Left ventricle myocardium superior (tissue), 1 donor: ENCODE data around the gene CHML. TPM values are rescaled to one million over a fixed set of nuclear protein-coding genes. Genes with fewer than 3 reads are reported as not detected.
A peak's percentile ranks its signal among the peaks of the same experiment; 100 is the strongest.

ENCODE experiments used
- ATAC-seq: fragments of 200-7000 bp; cut with Tn5 transposase; one replicate; pipeline ENCODE4 v1.9.1; 2020; ENCODE audit warnings: mild to moderate bottlenecking, moderate library complexity
- DNase-seq: peaks from one replicate; pipeline ENCODE4 v3.0.0-alpha.2; 2020
- intact Hi-C: fragments of 100-400 bp; cut with micrococcal nuclease; formaldehyde crosslinking; loops from one replicate; pipeline ENCODE4 v1.11.0; 2022
- total RNA-seq: library from RNA; stranded (reverse); fragmentation: NEBNext Ultra II Directional; extraction: Animal tissue kit (Norgen Biotek cat#: 25700); gene quantifications from one replicate; pipeline ENCODE4 v1.2.1, GENCODE V29; 2021
- donor health status: DM: no; HTN: yes; CAD: no; lungs with severe emphysema.

Gene CHML
- total RNA-seq, 1 donor from 2014 or later, result 6.0 TPM

- ATAC-seq (no peak), DNase-seq (no peak)
- intact Hi-C loops, result no loop called here
These were observed 8.0 kb upstream of the CHML start for GRCh38 chr1:241648159-241648558.

- no peak for DNase-seq
- no peak for ATAC-seq
- intact Hi-C loops, result no loop called here
These were observed 7.5 kb upstream of the CHML start for GRCh38 chr1:241647658-241648057.

GRCh38 chr1:241646201-241646600, 6.0 kb upstream of the CHML start:
- no peak for DNase-seq
- intact Hi-C loops, result no loop called here

GRCh38 chr1:241645199-241645598, 5.0 kb upstream of the CHML start:
- ATAC-seq, result no peak
- no peak for DNase-seq
- intact Hi-C loops, result no loop called here

More at GRCh38 chr1:241646201-241646600, 6.0 kb upstream of the CHML start:
- ATAC-seq, result no peak

GRCh38 chr1:241644259-241644658, 4.1 kb upstream of the CHML start:
- intact Hi-C loops, result no loop called here
- no peak for ATAC-seq
- DNase-seq, result no peak

- intact Hi-C loops, result no loop called here
- no peak for ATAC-seq
- no peak for DNase-seq
These were observed 2.4 kb upstream of the CHML start for GRCh38 chr1:241642593-241642944.

- intact Hi-C loops, result no loop called here
- no peak for DNase-seq
- no peak for ATAC-seq
These were observed 1.8 kb upstream of the CHML start for GRCh38 chr1:241641773-241642592.

GRCh38 chr1:241640867-241641622, 876 bp upstream of the CHML start:
- DNase-seq (no peak), ATAC-seq (no peak)
- intact Hi-C loops, result no loop called here

- ATAC-seq (peak; percentile 27), DNase-seq (no peak)
- intact Hi-C loops, result loop anchor here (10.0 kb wide), 1 partner anchor 115 kb away; no protein-coding TSS in a partner anchor
These were observed 483 bp downstream of the CHML start for GRCh38 chr1:241639623-241640148.

- DNase-seq (no peak), ATAC-seq (no peak)
- intact Hi-C loops, result loop anchor here (10.0 kb wide), 1 partner anchor 114 kb away; no protein-coding TSS in a partner anchor
These were observed 1.1 kb downstream of the CHML start for GRCh38 chr1:241638909-241639622.

- intact Hi-C loops, result loop anchor here (10.0 kb wide), 1 partner anchor 113 kb away; no protein-coding TSS in a partner anchor
- ATAC-seq, result no peak
- no peak for DNase-seq
These were observed 2.0 kb downstream of the CHML start for GRCh38 chr1:241638099-241638682.

GRCh38 chr1:241637604-241638003, 2.6 kb downstream of the CHML start:
- ATAC-seq, result no peak
- DNase-seq, result no peak
- intact Hi-C loops, result loop anchor here (10.0 kb wide), 1 partner anchor 113 kb away; no protein-coding TSS in a partner anchor

GRCh38 chr1:241637046-241637590, 3.1 kb downstream of the CHML start:
- intact Hi-C loops, result loop anchor here (10.0 kb wide), 1 partner anchor 112 kb away; no protein-coding TSS in a partner anchor
- ATAC-seq (no peak), DNase-seq (no peak)

GRCh38 chr1:241636291-241636690, 3.9 kb downstream of the CHML start:
- ATAC-seq (no peak), DNase-seq (no peak)
- intact Hi-C loops, result loop anchor here (10.0 kb wide), 1 partner anchor 111 kb away; no protein-coding TSS in a partner anchor

- no peak for DNase-seq
- ATAC-seq, result no peak
- intact Hi-C loops, result loop anchor here (10.0 kb wide), 1 partner anchor 111 kb away; no protein-coding TSS in a partner anchor
These were observed 4.5 kb downstream of the CHML start for GRCh38 chr1:241635556-241636152.

GRCh38 chr1:241632987-241633386, 7.2 kb downstream of the CHML start:
- intact Hi-C loops, result loop anchor here (10.0 kb wide), 1 partner anchor 108 kb away; no protein-coding TSS in a partner anchor
- no peak for DNase-seq
- ATAC-seq, result no peak

- intact Hi-C loops, result loop anchor here (10.0 kb wide), 1 partner anchor 107 kb away; no protein-coding TSS in a partner anchor
- no peak for DNase-seq
- no peak for ATAC-seq
These were observed 8.5 kb downstream of the CHML start for GRCh38 chr1:241631674-241632073.

- no peak for DNase-seq
- ATAC-seq, result no peak
These were observed 9.3 kb downstream of the CHML start for GRCh38 chr1:241630899-241631298.

More at GRCh38 chr1:241630899-241631298, 9.3 kb downstream of the CHML start:
- intact Hi-C loops, result loop anchor here (10.0 kb wide), 1 partner anchor 106 kb away; no protein-coding TSS in a partner anchor
